ENCODE data around the gene SLC8A2.
"Not testable (repeated sequence)": the region's sequence is repeated elsewhere in the genome, so short reads cannot be mapped to it uniquely, and the experiment has no call there.

The SLC8A2 gene

GRCh38 chr19:47391510-47392223, 80.0 kb downstream of the SLC8A2 start:
- TF ChIP-seq YY1 (IDR thresholded peaks at IDR 0.05; ENCODE audit: insufficient read depth, insufficient read length) (no peak), ZNF274 (IDR thresholded peaks at IDR 0.05; ENCODE audit: low read depth, low read length) (no peak), SUZ12 (IDR thresholded peaks at IDR 0.05; ENCODE audit: extremely low read depth, insufficient read depth, insufficient read length) (no peak)
- DNase-seq (ENCODE audit: low read depth, low spot score): peak; percentile 92
- Histone ChIP-seq H3K27me3 (ENCODE audit: insufficient read depth, insufficient read length) (no peaks in the 10 kb centered on the region), H3K4me3 (ENCODE audit: insufficient read length, low read depth) (no peak overlapping the region), H3K9ac (ENCODE audit: insufficient read length, low read depth) (no peak overlapping the region), H3K9me3 (ENCODE audit: insufficient read depth, low read length) (no peaks in the 10 kb centered on the region; the same call in none of the 2 replicates), H3K36me3 (ENCODE audit: insufficient read depth, insufficient read length, low read length) (no peaks in the 10 kb centered on the region), H3K4me1 (ENCODE audit: insufficient read depth, insufficient read length) (peaks cover 2% of the 10 kb centered on the region)

- Histone ChIP-seq H3K27me3 (ENCODE audit: insufficient read depth, insufficient read length) (no peaks in the 10 kb centered on the region), H3K36me3 (ENCODE audit: insufficient read depth, insufficient read length, low read length) (no peaks in the 10 kb centered on the region), H3K9me3 (ENCODE audit: insufficient read depth, low read length) (no peaks in the 10 kb centered on the region; the same call in none of the 2 replicates), H3K4me3 (ENCODE audit: insufficient read length, low read depth) (no peak overlapping the region), H3K9ac (ENCODE audit: insufficient read length, low read depth) (no peak overlapping the region), H3K4me1 (ENCODE audit: insufficient read depth, insufficient read length) (peaks cover 2% of the 10 kb centered on the region)
- TF ChIP-seq ZNF274 (IDR thresholded peaks at IDR 0.05; ENCODE audit: low read depth, low read length) (no peak), YY1 (IDR thresholded peaks at IDR 0.05; ENCODE audit: insufficient read depth, insufficient read length) (no peak), SUZ12 (IDR thresholded peaks at IDR 0.05; ENCODE audit: extremely low read depth, insufficient read depth, insufficient read length) (no peak)
- no peak for DNase-seq (ENCODE audit: low read depth, low spot score)
Observed at GRCh38 chr19:47390533-47391488, 80.9 kb downstream of the SLC8A2 start.

DNA sequence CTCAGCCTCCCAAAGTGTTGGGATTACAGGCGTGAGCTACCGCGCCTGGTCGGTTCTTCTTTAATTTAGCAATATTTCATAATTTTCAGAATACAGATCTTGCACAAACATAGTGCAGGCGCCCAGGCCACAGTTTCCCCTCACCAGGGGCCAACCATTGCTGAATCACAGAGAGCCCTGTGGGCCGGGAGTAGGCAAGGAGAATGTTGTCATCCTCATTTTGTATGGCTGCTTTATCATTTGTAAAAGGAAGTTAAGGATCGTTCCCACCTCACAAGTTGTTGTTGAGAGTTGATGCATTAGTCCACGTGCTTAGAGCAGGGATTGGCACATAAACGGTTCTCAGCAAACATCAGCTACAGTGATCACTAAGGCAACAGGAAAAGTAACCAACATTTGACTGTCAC, 82.5 kb downstream of the SLC8A2 start:
- Histone ChIP-seq H3K4me3 (ENCODE audit: insufficient read length, low read depth) (no peak overlapping the region), H3K36me3 (ENCODE audit: insufficient read depth, insufficient read length, low read length) (no peaks in the 10 kb centered on the region), H3K27me3 (ENCODE audit: insufficient read depth, insufficient read length) (no peaks in the 10 kb centered on the region), H3K9ac (ENCODE audit: insufficient read length, low read depth) (no peak overlapping the region), H3K4me1 (ENCODE audit: insufficient read depth, insufficient read length) (peaks cover 6% of the 10 kb centered on the region), H3K9me3 (ENCODE audit: insufficient read depth, low read length) (no peaks in the 10 kb centered on the region; the same call in none of the 2 replicates)
- no peak for TF ChIP-seq YY1 (IDR thresholded peaks at IDR 0.05; ENCODE audit: insufficient read depth, insufficient read length)
- TF ChIP-seq SUZ12 (IDR thresholded peaks at IDR 0.05; ENCODE audit: extremely low read depth, insufficient read depth, insufficient read length): no peak
- no peak for TF ChIP-seq ZNF274 (IDR thresholded peaks at IDR 0.05; ENCODE audit: low read depth, low read length)
- no peak for DNase-seq (ENCODE audit: low read depth, low spot score)

DNA sequence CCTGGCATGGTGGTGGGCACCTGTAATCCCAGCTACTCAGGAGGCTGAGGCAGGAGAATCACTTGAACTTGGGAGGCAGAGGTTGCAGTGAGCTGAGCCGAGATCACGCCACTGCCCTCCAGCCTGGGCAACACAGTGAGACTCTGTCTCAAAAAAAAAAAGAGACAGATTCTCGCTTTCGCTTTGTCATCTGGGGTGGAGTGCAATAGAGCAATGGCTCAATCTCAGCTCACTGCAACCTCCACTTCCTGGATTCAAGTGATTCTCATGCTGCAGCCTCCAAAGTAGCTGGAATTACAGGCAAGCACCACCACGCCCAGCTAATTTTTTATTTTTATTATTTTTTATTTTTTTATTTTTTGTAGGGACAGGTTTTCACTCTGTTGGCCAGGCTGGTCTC, 83.0 kb downstream of the SLC8A2 start:
- not testable (repeated sequence) for H3K9ac ChIP-seq (ENCODE audit: insufficient read length, low read depth); H3K4me1 ChIP-seq (ENCODE audit: insufficient read depth, insufficient read length); H3K9me3 ChIP-seq (ENCODE audit: insufficient read depth, low read length); H3K4me3 ChIP-seq (ENCODE audit: insufficient read length, low read depth); DNase-seq (ENCODE audit: low read depth, low spot score); H3K27me3 ChIP-seq (ENCODE audit: insufficient read depth, insufficient read length); H3K36me3 ChIP-seq (ENCODE audit: insufficient read depth, insufficient read length, low read length)

- DNase-seq (ENCODE audit: low read depth, low spot score); H3K4me3 ChIP-seq (ENCODE audit: insufficient read length, low read depth); H3K9me3 ChIP-seq (ENCODE audit: insufficient read depth, low read length); H3K4me1 ChIP-seq (ENCODE audit: insufficient read depth, insufficient read length); H3K27me3 ChIP-seq (ENCODE audit: insufficient read depth, insufficient read length); H3K9ac ChIP-seq (ENCODE audit: insufficient read length, low read depth); H3K36me3 ChIP-seq (ENCODE audit: insufficient read depth, insufficient read length, low read length): not testable (repeated sequence)
Observed at GRCh38 chr19:47387623-47388022, 84.1 kb downstream of the SLC8A2 start.

- H3K4me3 ChIP-seq (ENCODE audit: insufficient read length, low read depth); DNase-seq (ENCODE audit: low read depth, low spot score); H3K9me3 ChIP-seq (ENCODE audit: insufficient read depth, low read length); H3K4me1 ChIP-seq (ENCODE audit: insufficient read depth, insufficient read length); H3K27me3 ChIP-seq (ENCODE audit: insufficient read depth, insufficient read length); H3K9ac ChIP-seq (ENCODE audit: insufficient read length, low read depth): not testable (repeated sequence)
- peaks cover 13% of the 10 kb centered on the region for H3K36me3 ChIP-seq (ENCODE audit: insufficient read depth, insufficient read length, low read length)
Observed at GRCh38 chr19:47386582-47386981, 85.1 kb downstream of the SLC8A2 start.

DNA sequence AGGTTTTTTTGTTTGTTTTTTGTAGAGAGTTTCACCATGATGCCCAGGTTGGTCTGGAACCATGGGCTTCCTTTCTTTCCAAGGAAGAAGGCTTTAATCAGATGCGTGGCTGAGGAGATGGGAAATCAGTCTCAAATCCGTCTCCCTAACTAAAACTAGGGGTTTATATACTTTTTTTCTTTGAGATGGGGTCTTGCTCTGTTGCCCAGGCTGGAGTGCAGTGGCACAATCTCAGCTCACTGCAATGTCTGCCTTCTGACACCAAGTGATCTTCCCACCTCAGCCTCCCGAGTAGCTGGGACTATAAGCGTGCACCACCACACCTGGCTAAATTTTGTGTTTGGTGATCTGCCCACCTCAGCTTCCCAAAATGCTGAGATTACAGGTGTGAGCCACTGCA, 87.2 kb downstream of the SLC8A2 start:
- not testable (repeated sequence) for H3K4me1 ChIP-seq (ENCODE audit: insufficient read depth, insufficient read length); H3K27me3 ChIP-seq (ENCODE audit: insufficient read depth, insufficient read length); H3K9ac ChIP-seq (ENCODE audit: insufficient read length, low read depth); H3K4me3 ChIP-seq (ENCODE audit: insufficient read length, low read depth); DNase-seq (ENCODE audit: low read depth, low spot score); H3K9me3 ChIP-seq (ENCODE audit: insufficient read depth, low read length)
- H3K36me3 ChIP-seq (ENCODE audit: insufficient read depth, insufficient read length, low read length): peaks cover 33% of the 10 kb centered on the region

DNA sequence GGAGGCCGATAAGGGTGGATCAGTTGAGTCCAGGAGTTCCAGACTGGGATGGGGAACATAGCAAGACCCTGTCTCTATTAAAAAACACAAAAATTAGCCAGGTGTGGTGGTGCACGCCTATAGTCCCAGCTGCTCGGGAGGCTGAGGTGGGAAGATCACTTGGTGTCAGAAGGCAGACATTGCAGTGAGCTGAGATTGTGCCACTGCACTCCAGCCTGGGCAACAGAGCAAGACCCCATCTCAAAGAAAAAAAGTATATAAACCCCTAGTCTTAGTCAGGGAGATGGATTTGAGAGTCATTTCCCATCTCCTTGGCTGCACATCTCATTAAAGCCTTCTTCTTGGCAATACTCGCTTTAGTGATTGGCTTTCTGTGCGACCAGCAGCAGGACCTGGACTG, 87.8 kb downstream of the SLC8A2 start:
- peaks cover 39% of the 10 kb centered on the region for H3K36me3 ChIP-seq (ENCODE audit: insufficient read depth, insufficient read length, low read length)
- not testable (repeated sequence) for H3K9ac ChIP-seq (ENCODE audit: insufficient read length, low read depth); H3K4me1 ChIP-seq (ENCODE audit: insufficient read depth, insufficient read length); H3K4me3 ChIP-seq (ENCODE audit: insufficient read length, low read depth); DNase-seq (ENCODE audit: low read depth, low spot score); H3K9me3 ChIP-seq (ENCODE audit: insufficient read depth, low read length); H3K27me3 ChIP-seq (ENCODE audit: insufficient read depth, insufficient read length)

Measured in NT2/D1 (cell line).